ENCODE measurements around the gene C1QTNF2.

C1QTNF2 gene

GRCh38 chr5:160375166-160375565, 4.7 kb upstream of the C1QTNF2 start:
- DNase-seq (ENCODE audit: low spot score): no peak

DNA sequence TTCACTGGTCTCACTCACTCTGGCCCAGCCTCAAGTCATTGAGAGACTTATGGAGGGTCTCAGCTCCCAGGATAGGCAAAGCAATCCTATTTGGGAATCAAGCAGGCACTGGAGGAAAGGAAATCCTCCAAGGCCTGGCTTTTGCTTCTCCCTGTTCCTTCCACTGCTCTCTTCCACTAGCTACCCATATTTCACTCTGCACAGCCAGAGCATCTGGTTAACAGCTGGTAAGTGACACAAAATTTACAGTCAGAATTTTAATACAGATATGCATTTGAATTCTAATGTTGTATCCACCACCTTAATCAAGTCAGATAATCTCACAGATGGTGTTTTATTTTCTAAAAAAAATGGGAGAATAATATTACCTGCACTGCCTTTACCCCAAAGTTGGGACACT, 868 bp upstream of the C1QTNF2 start:
- no peak for DNase-seq (ENCODE audit: low spot score)

- no peak for DNase-seq (ENCODE audit: low spot score)
Observed at GRCh38 chr5:160370713-160371034, 248 bp upstream of the C1QTNF2 start.

DNA sequence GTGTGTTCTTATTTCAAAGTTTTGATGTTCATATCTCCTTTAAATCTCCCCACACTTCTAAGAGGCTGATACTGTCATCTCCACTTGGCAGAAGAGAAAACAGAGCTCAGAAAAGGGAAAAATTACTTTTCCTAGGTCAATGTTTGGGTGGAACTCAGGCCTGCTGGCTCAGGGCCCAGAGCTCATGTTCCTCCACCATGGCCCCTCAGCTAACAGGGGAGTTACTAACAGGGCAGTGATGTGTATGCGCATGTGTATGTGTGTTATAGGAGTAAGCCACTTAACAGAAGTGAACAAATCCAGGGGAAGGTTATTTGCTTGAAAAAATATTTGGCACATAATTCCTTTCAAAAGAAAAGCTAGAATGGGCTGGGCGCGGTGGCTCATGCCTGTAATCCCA, 2.5 kb downstream of the C1QTNF2 start:
- DNase-seq (ENCODE audit: low spot score): no peak

GRCh38 chr5:160367261-160367660, 3.2 kb downstream of the C1QTNF2 start:
- no peak for DNase-seq (ENCODE audit: low spot score)

DNA sequence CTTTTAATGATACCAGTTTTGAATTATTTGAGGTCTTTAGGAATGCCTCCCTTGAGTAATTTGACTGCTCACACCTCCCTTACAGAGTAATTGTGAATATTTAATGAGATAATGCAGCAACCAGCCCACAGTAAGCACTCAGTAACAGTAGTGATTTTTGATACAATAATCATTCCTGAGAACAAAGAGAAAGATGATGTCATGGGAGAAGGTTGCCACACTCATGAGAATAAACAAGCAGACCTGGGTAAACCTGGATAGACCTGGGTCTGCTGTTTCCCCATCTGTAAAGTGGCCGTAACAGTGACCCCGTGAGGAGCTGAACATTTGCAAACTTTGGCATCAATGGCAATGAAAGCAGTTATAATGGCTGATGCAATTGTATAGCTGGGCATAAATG, 4.2 kb downstream of the C1QTNF2 start:
- DNase-seq (ENCODE audit: low spot score): no peak

GRCh38 chr5:160363660-160364395, 6.6 kb downstream of the C1QTNF2 start:
- DNase-seq (ENCODE audit: low spot score): no peak

DNA sequence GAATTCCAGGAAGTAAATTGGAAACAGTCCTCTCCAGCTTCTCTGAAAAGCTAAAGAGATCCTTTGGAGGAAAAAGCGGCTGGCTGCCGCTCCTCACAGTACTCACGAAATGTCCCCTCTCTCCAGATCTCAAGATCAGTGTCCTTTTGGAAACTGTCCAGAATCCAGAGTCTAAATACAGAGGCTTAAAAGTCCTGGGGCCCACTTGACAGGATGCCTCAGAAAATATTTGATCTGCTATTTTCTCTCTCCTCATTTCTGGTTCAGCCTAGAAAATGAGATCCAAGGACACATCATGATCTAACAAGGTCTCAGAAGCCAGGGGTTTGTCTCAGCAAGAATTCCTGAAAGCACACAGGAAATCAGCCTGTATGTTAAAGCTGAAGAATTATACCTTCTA, 7.2 kb downstream of the C1QTNF2 start:
- DNase-seq (ENCODE audit: low spot score): no peak

GRCh38 chr5:160361624-160362228, 8.7 kb downstream of the C1QTNF2 start:
- DNase-seq (ENCODE audit: low spot score): no peak

DNA sequence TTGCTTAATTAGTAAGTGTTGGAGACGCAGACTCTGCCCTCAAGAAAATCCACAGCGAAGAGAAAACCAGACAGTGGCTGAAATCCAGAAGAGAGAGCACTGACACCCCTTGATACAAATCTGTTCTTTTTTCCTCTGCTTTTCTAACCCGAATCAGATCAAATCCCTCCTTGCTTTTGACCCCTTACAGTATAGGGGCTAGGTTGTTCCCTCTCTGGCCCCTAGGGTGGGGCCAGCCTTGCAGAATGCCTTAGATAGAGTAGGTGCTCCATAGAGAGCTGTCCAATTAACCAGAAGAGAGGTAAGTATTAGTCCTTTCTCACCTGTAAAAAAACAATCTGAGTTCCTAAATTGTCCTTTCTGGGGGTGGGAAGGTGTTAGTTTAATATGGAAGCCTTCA, 10.1 kb downstream of the C1QTNF2 start:
- no peak for DNase-seq (ENCODE audit: low spot score)

GRCh38 chr5:160359816-160360215, 10.6 kb downstream of the C1QTNF2 start:
- DNase-seq (ENCODE audit: low spot score): no peak

- DNase-seq (ENCODE audit: low spot score): no peak
Observed at GRCh38 chr5:160359242-160359641, 11.2 kb downstream of the C1QTNF2 start.

- DNase-seq (ENCODE audit: low spot score): peak; percentile 50
Observed at GRCh38 chr5:160357861-160358411, 12.5 kb downstream of the C1QTNF2 start.

DNA sequence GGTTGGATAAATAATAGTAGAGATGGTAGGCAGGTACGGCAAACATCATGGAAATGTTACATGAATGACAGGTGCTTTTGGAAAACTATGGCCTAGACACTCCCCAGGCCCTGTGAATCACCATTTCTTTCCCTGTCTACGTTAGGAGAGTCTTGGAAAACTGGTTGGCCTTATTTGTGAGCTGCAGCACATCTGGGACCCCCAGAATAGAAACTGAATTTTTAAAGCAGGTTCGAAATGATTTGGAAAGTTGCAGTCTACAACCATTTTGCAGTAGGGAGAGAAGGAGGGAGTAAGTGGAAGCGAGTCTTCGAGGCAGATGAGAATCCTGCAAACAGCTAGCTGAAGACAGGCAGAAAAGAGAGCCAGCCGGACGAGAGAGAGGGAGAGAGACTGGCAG, 13.0 kb downstream of the C1QTNF2 start:
- DNase-seq (ENCODE audit: low spot score): no peak

- no peak for DNase-seq (ENCODE audit: low spot score)
Observed at GRCh38 chr5:160356550-160357347, 13.7 kb downstream of the C1QTNF2 start.

DNA sequence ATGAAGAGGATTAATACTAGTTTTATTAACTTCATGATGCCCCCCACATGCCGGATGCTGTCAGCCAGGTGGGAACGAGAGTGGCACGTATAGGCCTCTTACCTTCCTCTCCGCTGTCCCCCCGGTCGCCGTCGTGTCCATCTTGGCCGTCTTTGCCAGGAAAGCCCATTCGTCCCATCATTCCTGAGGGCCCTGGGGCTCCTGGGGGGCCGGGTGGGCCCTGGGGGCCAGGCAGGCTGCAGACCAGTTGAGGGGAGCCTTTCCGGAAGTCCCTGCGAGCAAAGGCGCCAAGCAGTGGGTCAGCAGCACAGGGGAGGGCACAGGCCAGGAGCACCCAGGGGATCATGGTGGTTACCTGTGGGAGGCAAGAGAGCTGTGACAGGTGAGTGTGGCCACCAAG, 15.8 kb downstream of the C1QTNF2 start:
- DNase-seq (ENCODE audit: low spot score): no peak

GRCh38 chr5:160353379-160353778, 17.0 kb downstream of the C1QTNF2 start:
- DNase-seq (ENCODE audit: low spot score): no peak

DNA sequence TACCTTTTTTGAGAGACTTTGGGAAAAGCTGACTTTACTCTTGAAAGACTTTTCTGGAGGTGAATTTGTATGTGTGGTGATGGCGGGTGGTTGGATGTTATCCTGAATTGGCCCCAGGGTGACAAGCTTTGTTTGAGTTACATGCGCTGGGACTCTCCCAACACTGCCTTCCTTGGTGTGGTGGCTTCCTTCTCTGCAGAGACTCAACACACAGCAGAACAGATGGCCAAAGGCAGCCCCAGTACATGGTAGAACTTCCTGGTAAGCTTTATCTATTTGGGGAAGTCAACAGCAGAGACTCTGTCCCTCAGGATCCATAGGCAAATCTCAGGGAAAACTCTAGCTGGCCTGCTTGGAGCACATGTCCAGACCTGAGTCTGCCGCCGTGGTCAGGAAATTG, 18.1 kb downstream of the C1QTNF2 start:
- no peak for DNase-seq (ENCODE audit: low spot score)

GRCh38 chr5:160349935-160350303, 20.5 kb downstream of the C1QTNF2 start:
- no peak for DNase-seq (ENCODE audit: low spot score)

DNA sequence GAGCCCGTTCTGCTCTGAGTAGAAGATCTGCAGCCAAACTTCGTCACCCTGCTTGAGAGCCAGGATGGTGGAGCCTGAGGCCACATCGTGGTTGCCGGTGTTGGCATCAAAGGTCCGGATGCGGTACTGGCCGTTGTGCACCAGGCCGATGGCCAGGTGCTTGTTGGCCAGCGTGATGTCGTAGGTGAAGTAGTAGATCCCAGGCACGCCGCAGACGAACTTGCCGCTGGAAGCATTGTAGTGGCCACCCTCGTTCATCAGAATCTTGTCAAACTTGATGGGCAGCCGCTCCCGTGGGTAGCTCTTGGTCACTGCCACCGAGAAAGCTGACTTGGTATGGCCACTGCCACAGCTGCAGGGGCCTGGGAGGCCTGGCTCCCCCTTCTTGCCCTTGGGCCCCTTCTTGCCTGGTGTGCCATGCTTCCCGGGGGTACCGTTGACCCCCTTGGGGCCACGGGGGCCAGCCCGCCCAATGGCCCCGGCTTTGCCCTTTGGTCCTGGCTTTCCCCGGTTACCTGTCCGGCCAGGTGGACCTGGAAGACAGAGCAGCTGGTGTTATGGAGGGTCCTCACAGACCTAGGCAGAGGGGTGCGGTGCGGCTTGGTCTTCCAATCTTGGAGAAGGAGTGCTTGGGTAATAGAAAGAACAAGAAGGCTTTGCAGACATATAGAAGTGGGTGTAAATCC, 21.0 kb downstream of the C1QTNF2 start:
- no peak for DNase-seq (ENCODE audit: low spot score)

- no peak for DNase-seq (ENCODE audit: low spot score)
Observed at GRCh38 chr5:160348080-160348479, 22.3 kb downstream of the C1QTNF2 start.

GRCh38 chr5:160347448-160347847, 23.0 kb downstream of the C1QTNF2 start:
- DNase-seq (ENCODE audit: low spot score): no peak

Data from hepatic stellate cell (primary cell).